HL-60 (cell line): ENCODE results near the gene AKAP13.

Experiments used
- CTCF ChIP-seq: IDR thresholded peaks from one replicate; pipeline ENCODE4 v1.5.1; 2011; ENCODE audit warnings: low read length, control low read depth, inconsistent platforms; ENCODE audit not compliant: insufficient read depth
- GABPA ChIP-seq: IDR thresholded peaks from 2 replicates; pipeline ENCODE4 v1.6.1; 2012; ENCODE audit warnings: low read depth
- POLR2AphosphoS5 ChIP-seq: IDR thresholded peaks from 2 replicates; pipeline ENCODE4 v1.6.1; 2012; ENCODE audit warnings: low read depth
- SPI1 ChIP-seq: IDR thresholded peaks from 2 replicates; pipeline ENCODE4 v1.6.1; 2012; ENCODE audit warnings: low read depth, mild to moderate bottlenecking, borderline replicate concordance
- TF ChIP-seq, protein P1 (sequence below): IDR thresholded peaks from 2 replicates; pipeline ENCODE4 v1.6.1; 2012; ENCODE audit warnings: low read depth; ENCODE audit not compliant: insufficient replicate concordance

GRCh38 chr15:85331655-85332285, 48.6 kb upstream of the AKAP13 start:
- TF ChIP-seq POLR2AphosphoS5 = no peak
- no peak for TF ChIP-seq CTCF
- TF ChIP-seq, protein P1, sequence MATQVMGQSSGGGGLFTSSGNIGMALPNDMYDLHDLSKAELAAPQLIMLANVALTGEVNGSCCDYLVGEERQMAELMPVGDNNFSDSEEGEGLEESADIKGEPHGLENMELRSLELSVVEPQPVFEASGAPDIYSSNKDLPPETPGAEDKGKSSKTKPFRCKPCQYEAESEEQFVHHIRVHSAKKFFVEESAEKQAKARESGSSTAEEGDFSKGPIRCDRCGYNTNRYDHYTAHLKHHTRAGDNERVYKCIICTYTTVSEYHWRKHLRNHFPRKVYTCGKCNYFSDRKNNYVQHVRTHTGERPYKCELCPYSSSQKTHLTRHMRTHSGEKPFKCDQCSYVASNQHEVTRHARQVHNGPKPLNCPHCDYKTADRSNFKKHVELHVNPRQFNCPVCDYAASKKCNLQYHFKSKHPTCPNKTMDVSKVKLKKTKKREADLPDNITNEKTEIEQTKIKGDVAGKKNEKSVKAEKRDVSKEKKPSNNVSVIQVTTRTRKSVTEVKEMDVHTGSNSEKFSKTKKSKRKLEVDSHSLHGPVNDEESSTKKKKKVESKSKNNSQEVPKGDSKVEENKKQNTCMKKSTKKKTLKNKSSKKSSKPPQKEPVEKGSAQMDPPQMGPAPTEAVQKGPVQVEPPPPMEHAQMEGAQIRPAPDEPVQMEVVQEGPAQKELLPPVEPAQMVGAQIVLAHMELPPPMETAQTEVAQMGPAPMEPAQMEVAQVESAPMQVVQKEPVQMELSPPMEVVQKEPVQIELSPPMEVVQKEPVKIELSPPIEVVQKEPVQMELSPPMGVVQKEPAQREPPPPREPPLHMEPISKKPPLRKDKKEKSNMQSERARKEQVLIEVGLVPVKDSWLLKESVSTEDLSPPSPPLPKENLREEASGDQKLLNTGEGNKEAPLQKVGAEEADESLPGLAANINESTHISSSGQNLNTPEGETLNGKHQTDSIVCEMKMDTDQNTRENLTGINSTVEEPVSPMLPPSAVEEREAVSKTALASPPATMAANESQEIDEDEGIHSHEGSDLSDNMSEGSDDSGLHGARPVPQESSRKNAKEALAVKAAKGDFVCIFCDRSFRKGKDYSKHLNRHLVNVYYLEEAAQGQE = no peak
- TF ChIP-seq SPI1 = no peak
- TF ChIP-seq GABPA = no peak
